ENCODE data around the gene TRIM7.
A peak's percentile ranks its signal among the peaks of the same experiment; 100 is the strongest.
"Not testable (repeated sequence)": the region's sequence is repeated elsewhere in the genome, so short reads cannot be mapped to it uniquely, and the experiment has no call there.

The TRIM7 gene

GRCh38 chr5:181233088-181233800, 28.2 kb upstream of the TRIM7 start:
- no peak for DNase-seq (ENCODE audit: low read depth)

GRCh38 chr5:181232593-181232992, 27.6 kb upstream of the TRIM7 start:
- no peak for DNase-seq (ENCODE audit: low read depth)

GRCh38 chr5:181231432-181231831, 26.4 kb upstream of the TRIM7 start:
- DNase-seq (ENCODE audit: low read depth): no peak

- DNase-seq (ENCODE audit: low read depth): no peak
Observed at GRCh38 chr5:181230551-181230950, 25.6 kb upstream of the TRIM7 start.

- DNase-seq (ENCODE audit: low read depth): no peak
Observed at GRCh38 chr5:181229996-181230395, 25.0 kb upstream of the TRIM7 start.

- DNase-seq (ENCODE audit: low read depth): no peak
Observed at GRCh38 chr5:181224390-181225229, 19.6 kb upstream of the TRIM7 start.

- DNase-seq (ENCODE audit: low read depth): no peak
Observed at GRCh38 chr5:181223729-181224389, 18.9 kb upstream of the TRIM7 start.

- peak; percentile 96 for DNase-seq (ENCODE audit: low read depth)
Observed at GRCh38 chr5:181223058-181223728, 18.2 kb upstream of the TRIM7 start, which contains the start of gene TRIM41. Gene TRIM41 (plus strand): TSS chr5:181223281. CDS start chr5:181224000, 719 bp downstream.

GRCh38 chr5:181222630-181223057, 17.6 kb upstream of the TRIM7 start:
- DNase-seq (ENCODE audit: low read depth): no peak

- DNase-seq (ENCODE audit: low read depth): peak; percentile 69
Observed at GRCh38 chr5:181221792-181222629, 17.0 kb upstream of the TRIM7 start.

- DNase-seq (ENCODE audit: low read depth): no peak
Observed at GRCh38 chr5:181221105-181221791, 16.3 kb upstream of the TRIM7 start.

- DNase-seq (ENCODE audit: low read depth): no peak
Observed at GRCh38 chr5:181220178-181220515, 15.2 kb upstream of the TRIM7 start.

- DNase-seq (ENCODE audit: low read depth): no peak
Observed at GRCh38 chr5:181219262-181220177, 14.5 kb upstream of the TRIM7 start.

GRCh38 chr5:181218795-181219124, 13.8 kb upstream of the TRIM7 start:
- no peak for DNase-seq (ENCODE audit: low read depth)

- DNase-seq (ENCODE audit: low read depth): no peak
Observed at GRCh38 chr5:181217803-181218062, 12.7 kb upstream of the TRIM7 start.

GRCh38 chr5:181217111-181217802, 12.3 kb upstream of the TRIM7 start:
- no peak for DNase-seq (ENCODE audit: low read depth)

- DNase-seq (ENCODE audit: low read depth): no peak
Observed at GRCh38 chr5:181215997-181216989, 11.3 kb upstream of the TRIM7 start.

GRCh38 chr5:181214249-181214648, 9.3 kb upstream of the TRIM7 start:
- DNase-seq (ENCODE audit: low read depth): not testable (repeated sequence)
